ENCODE results near the gene BACE2. TPM values are rescaled to one million over a fixed set of nuclear protein-coding genes. Genes with fewer than 3 reads are reported as not detected.

Gene BACE2
- total RNA-seq, 2 donors from 2014 or later: 9.1 to 16.7 TPM

GRCh38 chr21:41130883-41131282 is 37.1 kb upstream of the BACE2 start:
- no peak for DNase-seq
- Histone ChIP-seq H3K27me3 (ENCODE audit: control insufficient read depth, insufficient read depth, low read length, poor library complexity, severe bottlenecking) (no peaks in the 10 kb centered on the region), H3K36me3 (ENCODE audit: control insufficient read depth, insufficient read depth, low read length) (no peaks in the 10 kb centered on the region), H3K27ac (ENCODE audit: low read depth, low read length) (no peak overlapping the region), H3K4me1 (ENCODE audit: control insufficient read depth, insufficient read depth, low read length) (no peaks in the 10 kb centered on the region), H3K9ac (ENCODE audit: extremely low read depth, low read length, poor library complexity, severe bottlenecking) (no peak overlapping the region), H3K4me3 (ENCODE audit: low read length) (no peak overlapping the region), H3K9me3 (ENCODE audit: control insufficient read depth, low read length) (no peaks in the 10 kb centered on the region)
- H3K27ac Mint-ChIP-seq: no peak overlapping the region
- no peaks in the 10 kb centered on the region for H3K4me1 Mint-ChIP-seq
- H3K9me3 Mint-ChIP-seq: no peaks in the 10 kb centered on the region
- no peak overlapping the region for H3K4me3 Mint-ChIP-seq
- TF ChIP-seq, protein P1, sequence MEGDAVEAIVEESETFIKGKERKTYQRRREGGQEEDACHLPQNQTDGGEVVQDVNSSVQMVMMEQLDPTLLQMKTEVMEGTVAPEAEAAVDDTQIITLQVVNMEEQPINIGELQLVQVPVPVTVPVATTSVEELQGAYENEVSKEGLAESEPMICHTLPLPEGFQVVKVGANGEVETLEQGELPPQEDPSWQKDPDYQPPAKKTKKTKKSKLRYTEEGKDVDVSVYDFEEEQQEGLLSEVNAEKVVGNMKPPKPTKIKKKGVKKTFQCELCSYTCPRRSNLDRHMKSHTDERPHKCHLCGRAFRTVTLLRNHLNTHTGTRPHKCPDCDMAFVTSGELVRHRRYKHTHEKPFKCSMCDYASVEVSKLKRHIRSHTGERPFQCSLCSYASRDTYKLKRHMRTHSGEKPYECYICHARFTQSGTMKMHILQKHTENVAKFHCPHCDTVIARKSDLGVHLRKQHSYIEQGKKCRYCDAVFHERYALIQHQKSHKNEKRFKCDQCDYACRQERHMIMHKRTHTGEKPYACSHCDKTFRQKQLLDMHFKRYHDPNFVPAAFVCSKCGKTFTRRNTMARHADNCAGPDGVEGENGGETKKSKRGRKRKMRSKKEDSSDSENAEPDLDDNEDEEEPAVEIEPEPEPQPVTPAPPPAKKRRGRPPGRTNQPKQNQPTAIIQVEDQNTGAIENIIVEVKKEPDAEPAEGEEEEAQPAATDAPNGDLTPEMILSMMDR (conservative IDR thresholded peaks at IDR 0.05): no peak
- WGBS, 2 experiments (ENCODE audit: insufficient coverage in 1 of 2, insufficient read length in 1 of 2): 93 to 96% methylated on average over 3 of the region's 3 CpGs
- no peaks in the 10 kb centered on the region for H3K36me3 Mint-ChIP-seq (ENCODE audit: low read depth)
- no peaks in the 10 kb centered on the region for H3K27me3 Mint-ChIP-seq (ENCODE audit: insufficient read depth)

DNA sequence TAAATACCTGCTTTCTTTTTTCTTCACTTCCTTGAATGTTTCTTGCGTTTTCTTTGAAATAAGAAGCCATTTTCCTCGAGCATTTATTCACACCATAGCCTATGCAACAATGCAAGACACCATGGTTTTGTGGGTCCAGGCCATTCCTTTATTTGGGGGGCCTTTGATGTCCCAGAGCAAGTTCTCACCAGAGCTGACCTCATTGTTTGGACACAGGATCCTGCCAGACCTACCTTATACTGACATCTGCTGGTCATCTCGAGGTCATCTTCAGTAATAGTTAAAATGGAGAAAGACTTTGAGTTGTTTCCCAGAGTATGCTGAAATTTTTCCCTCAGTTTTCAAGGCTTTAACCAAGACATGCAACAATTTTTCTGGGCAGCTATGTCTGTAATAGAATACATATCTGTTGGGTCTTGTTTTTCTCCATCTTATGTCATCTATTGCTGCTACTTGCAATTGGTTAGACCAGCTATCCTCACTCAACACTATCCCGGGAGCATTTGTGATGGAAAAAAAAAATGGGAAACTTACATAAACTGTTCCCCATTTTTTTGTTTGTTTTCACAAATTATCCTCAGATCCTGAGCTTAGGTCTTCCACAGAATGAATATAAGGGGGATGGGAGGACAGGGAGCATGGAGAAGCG is 34.0 kb upstream of the BACE2 start:
- Mint-ChIP-seq H3K27ac (no peak overlapping the region), H3K9me3 (peaks cover 5% of the 10 kb centered on the region), H3K4me3 (no peak overlapping the region), H3K36me3 (ENCODE audit: low read depth) (no peaks in the 10 kb centered on the region), H3K27me3 (ENCODE audit: insufficient read depth) (peaks cover 7% of the 10 kb centered on the region), H3K4me1 (no peaks in the 10 kb centered on the region)
- TF ChIP-seq, protein P1 (conservative IDR thresholded peaks at IDR 0.05): peak; percentile 79
- Histone ChIP-seq H3K27ac (ENCODE audit: low read depth, low read length) (no peak overlapping the region), H3K9ac (ENCODE audit: extremely low read depth, low read length, poor library complexity, severe bottlenecking) (no peak overlapping the region), H3K4me3 (ENCODE audit: low read length) (no peak overlapping the region), H3K4me1 (ENCODE audit: control insufficient read depth, insufficient read depth, low read length) (no peaks in the 10 kb centered on the region), H3K9me3 (ENCODE audit: control insufficient read depth, low read length) (no peaks in the 10 kb centered on the region), H3K27me3 (ENCODE audit: control insufficient read depth, insufficient read depth, low read length, poor library complexity, severe bottlenecking) (no peaks in the 10 kb centered on the region), H3K36me3 (ENCODE audit: control insufficient read depth, insufficient read depth, low read length) (no peaks in the 10 kb centered on the region)
- WGBS, 2 experiments (ENCODE audit: insufficient coverage in 1 of 2, insufficient read length in 1 of 2): 22 to 50% methylated on average over 2 to 5 of the region's 5 CpGs
- DNase-seq: peak; percentile 57

- Mint-ChIP-seq H3K27me3 (ENCODE audit: insufficient read depth) (peaks cover 7% of the 10 kb centered on the region), H3K9me3 (peaks cover 5% of the 10 kb centered on the region), H3K27ac (no peak overlapping the region), H3K4me1 (no peaks in the 10 kb centered on the region), H3K4me3 (no peak overlapping the region), H3K36me3 (ENCODE audit: low read depth) (no peaks in the 10 kb centered on the region)
- no peak overlapping the region for H3K4me3 ChIP-seq (ENCODE audit: low read length)
- TF ChIP-seq, protein P1 (conservative IDR thresholded peaks at IDR 0.05): no peak
- no peaks in the 10 kb centered on the region for H3K27me3 ChIP-seq (ENCODE audit: control insufficient read depth, insufficient read depth, low read length, poor library complexity, severe bottlenecking)
- H3K36me3 ChIP-seq (ENCODE audit: control insufficient read depth, insufficient read depth, low read length): no peaks in the 10 kb centered on the region
- DNase-seq: no peak
- H3K9ac ChIP-seq (ENCODE audit: extremely low read depth, low read length, poor library complexity, severe bottlenecking): no peak overlapping the region
- no peaks in the 10 kb centered on the region for H3K4me1 ChIP-seq (ENCODE audit: control insufficient read depth, insufficient read depth, low read length)
- H3K27ac ChIP-seq (ENCODE audit: low read depth, low read length): no peak overlapping the region
- 60 to 87% methylated on average over 2 to 7 of the region's 7 CpGs for WGBS, 2 experiments (ENCODE audit: insufficient coverage in 1 of 2, insufficient read length in 1 of 2)
- H3K9me3 ChIP-seq (ENCODE audit: control insufficient read depth, low read length): no peaks in the 10 kb centered on the region
These were observed 32.2 kb upstream of the BACE2 start for GRCh38 chr21:41135746-41136145.

Data from endodermal cell (in vitro differentiated cells).